Body of pancreas (tissue), 4 donors: ENCODE data around the gene EML4. TPM values are rescaled to one million over a fixed set of nuclear protein-coding genes. Genes with fewer than 3 reads are reported as not detected.

ENCODE experiments used
- ATAC-seq: fragments of 150-250 bp; one replicate; pipeline ENCODE4 v1.9.1; 2016
- DNase-seq, 4 donors: peaks; one replicate each; pipeline ENCODE4 v3.0.0-alpha.2; 2019
- H3K27ac ChIP-seq, 4 donors: fragments of 200-600 bp; sonication (generic); 1 replicate in 3 of 4; 2 replicates in 1 of 4; pipeline versions ENCODE4 v1.5.1 to v1.6.1; 2016 to 2019; ENCODE audit warnings: mild to moderate bottlenecking in 1 of 4, mixed read lengths in 1 of 4, moderate library complexity in 1 of 4
- H3K27me3 ChIP-seq, 2 donors: fragments of 200-600 bp; sonication (generic); one replicate each; pipeline ENCODE4 v1.6.0; 2016; ENCODE audit warnings: mild to moderate bottlenecking in 1 of 2
- H3K36me3 ChIP-seq, 2 donors: fragments of 200-600 bp; sonication (generic); replicated peaks in 1 of 2; 2 replicates each; pipeline ENCODE4 v1.5.1; 2016; ENCODE audit warnings: low read depth in 2 of 2; ENCODE audit not compliant: insufficient read depth in 1 of 2
- H3K4me1 ChIP-seq: fragments of 200-600 bp; sonication (generic); one replicate; pipeline ENCODE4 v1.6.0; 2016
- H3K4me3 ChIP-seq, 2 donors: fragments of 200-600 bp; sonication (generic); 1 replicate in 1 of 2; 2 replicates in 1 of 2; pipeline ENCODE4 v1.5.1; 2016 to 2019
- H3K9me3 ChIP-seq, 3 donors: fragments of 200-600 bp; sonication (generic); 1 replicate in 2 of 3; 2 replicates in 1 of 3; pipeline ENCODE4 v1.5.1; 2016
- POLR2A ChIP-seq, 3 donors: fragments of 450-650 bp; IDR thresholded peaks; one replicate each; pipeline ENCODE4 v1.6.1; 2016; ENCODE audit warnings: antibody characterized with exemption in 3 of 3, mild to moderate bottlenecking in 2 of 3
- WGBS, 2 donors: methylation state at CpG; one replicate each; pipeline ENCODE4 v1.1.5; 2017; 5-methylcytosine and 5-hydroxymethylcytosine counted together
- intact Hi-C: fragments of 100-400 bp; cut with DNase I; formaldehyde crosslinking; loops from one replicate; pipeline ENCODE4 v1.15.1; 2023
- total RNA-seq, 2 donors: library from RNA; depleted of rRNA; stranded (reverse); fragments of >200 nt; gene quantifications; one replicate each; pipeline ENCODE4 v1.1.0, GENCODE V29; 2016
- TF ChIP-seq, protein P1 (sequence below), 7 experiments: fragments of 450-650 bp in 4 of 7; fragments of 200-600 bp in 3 of 7; sonication (generic) in 3 of 7; IDR thresholded peaks; one replicate each; pipeline ENCODE4 v1.5.1; 2016 to 2019; ENCODE audit warnings: antibody characterized with exemption in 7 of 7

The EML4 gene, protein sequence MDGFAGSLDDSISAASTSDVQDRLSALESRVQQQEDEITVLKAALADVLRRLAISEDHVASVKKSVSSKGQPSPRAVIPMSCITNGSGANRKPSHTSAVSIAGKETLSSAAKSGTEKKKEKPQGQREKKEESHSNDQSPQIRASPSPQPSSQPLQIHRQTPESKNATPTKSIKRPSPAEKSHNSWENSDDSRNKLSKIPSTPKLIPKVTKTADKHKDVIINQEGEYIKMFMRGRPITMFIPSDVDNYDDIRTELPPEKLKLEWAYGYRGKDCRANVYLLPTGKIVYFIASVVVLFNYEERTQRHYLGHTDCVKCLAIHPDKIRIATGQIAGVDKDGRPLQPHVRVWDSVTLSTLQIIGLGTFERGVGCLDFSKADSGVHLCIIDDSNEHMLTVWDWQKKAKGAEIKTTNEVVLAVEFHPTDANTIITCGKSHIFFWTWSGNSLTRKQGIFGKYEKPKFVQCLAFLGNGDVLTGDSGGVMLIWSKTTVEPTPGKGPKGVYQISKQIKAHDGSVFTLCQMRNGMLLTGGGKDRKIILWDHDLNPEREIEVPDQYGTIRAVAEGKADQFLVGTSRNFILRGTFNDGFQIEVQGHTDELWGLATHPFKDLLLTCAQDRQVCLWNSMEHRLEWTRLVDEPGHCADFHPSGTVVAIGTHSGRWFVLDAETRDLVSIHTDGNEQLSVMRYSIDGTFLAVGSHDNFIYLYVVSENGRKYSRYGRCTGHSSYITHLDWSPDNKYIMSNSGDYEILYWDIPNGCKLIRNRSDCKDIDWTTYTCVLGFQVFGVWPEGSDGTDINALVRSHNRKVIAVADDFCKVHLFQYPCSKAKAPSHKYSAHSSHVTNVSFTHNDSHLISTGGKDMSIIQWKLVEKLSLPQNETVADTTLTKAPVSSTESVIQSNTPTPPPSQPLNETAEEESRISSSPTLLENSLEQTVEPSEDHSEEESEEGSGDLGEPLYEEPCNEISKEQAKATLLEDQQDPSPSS
- 10 to 100 TPM; 37.4 to 39.9 TPM for total RNA-seq

DNA sequence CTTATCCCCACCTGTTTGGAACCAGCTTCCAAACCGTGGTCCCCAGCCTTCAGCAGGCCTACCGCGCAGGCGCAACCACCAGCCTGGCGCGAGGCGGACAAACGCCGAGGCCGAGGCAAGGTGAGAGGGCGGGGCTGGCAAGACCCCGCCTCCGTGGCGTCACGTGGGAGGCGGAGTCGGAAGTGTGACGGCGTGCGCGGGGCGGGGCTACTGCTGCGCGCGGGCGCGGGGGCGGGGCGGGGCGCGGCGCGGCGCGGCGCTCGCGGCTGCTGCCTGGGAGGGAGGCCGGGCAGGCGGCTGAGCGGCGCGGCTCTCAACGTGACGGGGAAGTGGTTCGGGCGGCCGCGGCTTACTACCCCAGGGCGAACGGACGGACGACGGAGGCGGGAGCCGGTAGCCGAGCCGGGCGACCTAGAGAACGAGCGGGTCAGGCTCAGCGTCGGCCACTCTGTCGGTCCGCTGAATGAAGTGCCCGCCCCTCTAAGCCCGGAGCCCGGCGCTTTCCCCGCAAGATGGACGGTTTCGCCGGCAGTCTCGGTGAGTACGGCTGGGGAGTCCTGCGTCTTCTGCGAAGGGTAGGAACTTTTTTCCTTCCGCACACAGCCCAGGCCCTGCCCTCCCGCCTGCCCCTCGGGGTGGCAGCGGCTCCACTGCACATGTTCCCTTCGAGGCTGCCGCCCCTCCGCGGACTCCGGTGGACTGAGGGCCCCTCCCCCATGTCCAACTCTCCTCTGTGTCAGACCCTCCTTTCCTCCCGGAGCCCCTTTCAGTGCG lies at the start of gene EML4:
TSS of gene EML4 (plus strand) at position 254 of the 774 bp plus-strand sequence. CDS start at position 513, 259 bp downstream.
- DNase-seq: peak; percentile 93 to 97 (median 95)
- intact Hi-C loops: no loop called here

DNA sequence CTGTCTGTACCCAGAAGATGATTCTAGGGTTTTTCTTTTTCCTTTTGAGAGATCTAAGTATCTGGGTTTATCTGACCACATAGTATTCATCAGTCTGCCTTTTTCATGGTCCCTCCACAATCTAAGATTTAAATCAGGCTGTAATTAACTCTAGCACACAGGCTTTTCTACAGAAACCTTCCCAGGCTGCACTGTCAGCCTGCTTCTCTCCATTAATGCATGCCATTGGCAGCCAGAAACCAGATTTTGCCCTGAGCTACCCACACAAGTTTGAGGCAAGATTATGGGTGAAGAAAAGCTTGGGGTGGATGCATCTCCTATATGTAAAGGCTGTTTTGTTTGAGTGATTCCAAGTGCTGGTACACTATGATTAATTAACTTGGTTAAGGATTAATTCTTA lies 45.7 kb upstream of the EML4 start:
- DNase-seq: no peak
- Histone ChIP-seq H3K27me3 (no peaks in the 10 kb centered on the region), H3K4me3 (no peak overlapping the region), H3K4me1 (no peaks in the 10 kb centered on the region), H3K9me3 (no peaks in the 10 kb centered on the region), H3K27ac (no peak overlapping the region), H3K36me3 (no peaks in the 10 kb centered on the region)
- TF ChIP-seq, protein P1, sequence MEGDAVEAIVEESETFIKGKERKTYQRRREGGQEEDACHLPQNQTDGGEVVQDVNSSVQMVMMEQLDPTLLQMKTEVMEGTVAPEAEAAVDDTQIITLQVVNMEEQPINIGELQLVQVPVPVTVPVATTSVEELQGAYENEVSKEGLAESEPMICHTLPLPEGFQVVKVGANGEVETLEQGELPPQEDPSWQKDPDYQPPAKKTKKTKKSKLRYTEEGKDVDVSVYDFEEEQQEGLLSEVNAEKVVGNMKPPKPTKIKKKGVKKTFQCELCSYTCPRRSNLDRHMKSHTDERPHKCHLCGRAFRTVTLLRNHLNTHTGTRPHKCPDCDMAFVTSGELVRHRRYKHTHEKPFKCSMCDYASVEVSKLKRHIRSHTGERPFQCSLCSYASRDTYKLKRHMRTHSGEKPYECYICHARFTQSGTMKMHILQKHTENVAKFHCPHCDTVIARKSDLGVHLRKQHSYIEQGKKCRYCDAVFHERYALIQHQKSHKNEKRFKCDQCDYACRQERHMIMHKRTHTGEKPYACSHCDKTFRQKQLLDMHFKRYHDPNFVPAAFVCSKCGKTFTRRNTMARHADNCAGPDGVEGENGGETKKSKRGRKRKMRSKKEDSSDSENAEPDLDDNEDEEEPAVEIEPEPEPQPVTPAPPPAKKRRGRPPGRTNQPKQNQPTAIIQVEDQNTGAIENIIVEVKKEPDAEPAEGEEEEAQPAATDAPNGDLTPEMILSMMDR (IDR thresholded peaks at IDR 0.05): no peak
- TF ChIP-seq POLR2A (IDR thresholded peaks at IDR 0.05): no peak
- ATAC-seq: no peak
- intact Hi-C loops: no loop called here

More for the DNA sequence above, at the start of gene EML4:
- ATAC-seq: peak; percentile 96
- H3K9me3 ChIP-seq: no peaks in the 10 kb centered on the region
- peak within 1 kb of the TSS; percentile 76 to 78 for H3K4me3 ChIP-seq
- peak; percentile 86 to 92 (median 92) for TF ChIP-seq POLR2A (IDR thresholded peaks at IDR 0.05)
- TF ChIP-seq, protein P1 (IDR thresholded peaks at IDR 0.05): no peak
- H3K36me3 ChIP-seq: no peaks in the 10 kb centered on the region
- H3K27ac ChIP-seq: peak within 1 kb of the TSS; percentile 87 to 96 (median 94)
- 0 to 1% methylated on average over 19 to 60 of the region's 88 CpGs for WGBS, 2 donors
- H3K27me3 ChIP-seq: no peaks in the 10 kb centered on the region
- H3K4me1 ChIP-seq: peaks cover 36% of the 10 kb centered on the region

- WGBS, 2 donors: 65 to 69% methylated on average over 6 of the region's 6 CpGs
- no peak for TF ChIP-seq POLR2A (IDR thresholded peaks at IDR 0.05)
- TF ChIP-seq, protein P1 (IDR thresholded peaks at IDR 0.05): no peak
- no peak for ATAC-seq
- Histone ChIP-seq H3K4me1 (no peaks in the 10 kb centered on the region), H3K36me3 (no peaks in the 10 kb centered on the region), H3K27me3 (no peaks in the 10 kb centered on the region), H3K9me3 (no peaks in the 10 kb centered on the region), H3K27ac (no peak overlapping the region), H3K4me3 (no peak overlapping the region)
- no peak for DNase-seq
- intact Hi-C loops: no loop called here
Observed at GRCh38 chr2:42124011-42124785, 45.0 kb upstream of the EML4 start.
